H1 (cell line): Measurements from ENCODE around the gene METTL8. TPM values are rescaled to one million over a fixed set of nuclear protein-coding genes. Genes with fewer than 3 reads are reported as not detected.
"Not testable (repeated sequence)": the region's sequence is repeated elsewhere in the genome, so short reads cannot be mapped to it uniquely, and the experiment has no call there.

Experiments
- CTCF ChIA-PET: fragments of 300-600 bp; sonication (Branson Sonifier 250); formaldehyde crosslinking; loops from one replicate; lab custom pipeline; 2021; ENCODE audit not compliant: partially characterized antibody; lab: Charles Lee
- POLR2A ChIA-PET: fragments of 300-600 bp; sonication (Branson Sonifier 250); formaldehyde crosslinking; loops from one replicate; lab custom pipeline; 2021; ENCODE audit warnings: inconsistent platforms; ENCODE audit not compliant: partially characterized antibody; lab: Charles Lee
- DNase-seq, 2 experiments: peaks; one replicate each; pipeline versions ENCODE4 v3.0.0 to v3.0.0-alpha.2; 2010 to 2022; ENCODE audit warnings: low spot score in 2 of 2, low read depth in 1 of 2, mixed read lengths in 1 of 2
- FAIRE-seq: peaks from 2 replicates; lab custom pipeline; 2011; peaks lifted over from hg19 to GRCh38; lab: Jason Lieb, UNC
- H2AFZ ChIP-seq: 2 replicates; pipeline ENCODE4 v1.8.1; 2012; ENCODE audit warnings: low read length, inconsistent platforms
- H2AK5ac ChIP-seq: 2 replicates; pipeline ENCODE4 v1.6.1; 2013; ENCODE audit warnings: low read depth, low read length
- H2BK120ac ChIP-seq: replicated peaks from 2 replicates; pipeline ENCODE3; 2013; ENCODE audit warnings: low read depth, low read length, inconsistent platforms
- H2BK12ac ChIP-seq: 2 replicates; pipeline ENCODE4 v1.6.1; 2013; ENCODE audit warnings: low read depth, low read length
- H2BK15ac ChIP-seq: 2 replicates; pipeline ENCODE4 v1.6.1; 2013; ENCODE audit warnings: low read length
- H2BK20ac ChIP-seq: 2 replicates; pipeline ENCODE4 v1.6.1; 2013; ENCODE audit warnings: low read length
- H2BK5ac ChIP-seq: 2 replicates; pipeline ENCODE4 v1.6.1; 2013; ENCODE audit warnings: low read depth, low read length
- H3K14ac ChIP-seq: 2 replicates; pipeline ENCODE4 v1.6.1; 2013; ENCODE audit warnings: inconsistent platforms; ENCODE audit not compliant: insufficient read length
- H3K18ac ChIP-seq: 2 replicates; pipeline ENCODE4 v1.6.1; 2013; ENCODE audit warnings: low read length; ENCODE audit errors: extremely low read depth
- H3K23ac ChIP-seq: 2 replicates; pipeline ENCODE4 v1.6.1; 2013; ENCODE audit warnings: inconsistent platforms; ENCODE audit not compliant: insufficient read length
- H3K23me2 ChIP-seq: 2 replicates; pipeline ENCODE4 v1.6.1; 2013; ENCODE audit warnings: low read depth, low read length
- H3K27ac ChIP-seq: 2 replicates; pipeline ENCODE4 v1.6.1; 2011; ENCODE audit warnings: low read depth, low read length, inconsistent platforms
- H3K27me3 ChIP-seq, 4 experiments: replicated peaks in 1 of 4; 1 replicate in 1 of 4; 2 replicates in 3 of 4; pipeline versions ENCODE4 v1.6.1 to v1.8.1; 2011 to 2013; ENCODE audit warnings: low read length in 3 of 4, mild to moderate bottlenecking in 3 of 4, inconsistent platforms in 2 of 4, mixed read lengths in 2 of 4, moderate library complexity in 1 of 4; ENCODE audit not compliant: control insufficient read depth in 3 of 4, insufficient read depth in 3 of 4; ENCODE audit errors: extremely low read depth in 1 of 4
- H3K36me3 ChIP-seq, 4 experiments: 2 replicates each; pipeline versions ENCODE4 v1.6.1 to v1.8.1; 2011 to 2013; ENCODE audit warnings: mild to moderate bottlenecking in 4 of 4, low read length in 3 of 4, moderate library complexity in 2 of 4, control low read depth in 1 of 4, inconsistent platforms in 1 of 4; ENCODE audit not compliant: insufficient read depth in 4 of 4, control insufficient read depth in 2 of 4
- H3K4ac ChIP-seq: replicated peaks from 2 replicates; pipeline ENCODE3; 2013; ENCODE audit warnings: low read length, low read depth, mixed read lengths, inconsistent platforms; ENCODE audit not compliant: insufficient read length
- H3K4me1 ChIP-seq, 4 experiments: replicated peaks in 1 of 4; 1 replicate in 1 of 4; 2 replicates in 3 of 4; pipeline versions ENCODE4 v1.6.1 to v1.8.1; 2011 to 2013; ENCODE audit warnings: low read length in 3 of 4, inconsistent platforms in 2 of 4, mixed read lengths in 1 of 4; ENCODE audit not compliant: insufficient read depth in 4 of 4, control insufficient read depth in 3 of 4
- H3K4me2 ChIP-seq, 2 experiments: 2 replicates each; pipeline versions ENCODE4 v1.6.1 to v1.8.1; 2011 to 2013; ENCODE audit warnings: low read depth in 2 of 2, low read length in 2 of 2, control low read depth in 1 of 2, inconsistent platforms in 1 of 2, mild to moderate bottlenecking in 1 of 2; ENCODE audit not compliant: insufficient read depth in 1 of 2
- H3K4me3 ChIP-seq, 4 experiments: fragments of 200-600, 300-600 bp in 1 of 4; sonication (generic), shearing (Covaris generic), sonication (Bioruptor Twin) in 1 of 4; 2 replicates each; pipeline versions ENCODE4 v1.5.1 to v1.8.1; 2011 to 2016; ENCODE audit warnings: low read length in 4 of 4, low read depth in 3 of 4, control low read depth in 2 of 4, inconsistent platforms in 2 of 4, mild to moderate bottlenecking in 2 of 4, mixed read lengths in 1 of 4, moderate library complexity in 1 of 4; ENCODE audit not compliant: insufficient read depth in 2 of 4; ENCODE audit errors: extremely low read depth in 1 of 4
- H3K56ac ChIP-seq: replicated peaks from 2 replicates; pipeline ENCODE3; 2013; ENCODE audit warnings: low read depth, mild to moderate bottlenecking, mixed read lengths, low read length, inconsistent platforms; ENCODE audit not compliant: insufficient read length
- H3K79me1 ChIP-seq: 2 replicates; pipeline ENCODE4 v1.6.1; 2013; ENCODE audit warnings: low read depth, low read length, control low read depth
- H3K79me2 ChIP-seq, 2 experiments: 2 replicates each; pipeline versions ENCODE4 v1.6.1 to v1.8.1; 2012 to 2013; ENCODE audit warnings: low read length in 2 of 2, mild to moderate bottlenecking in 2 of 2, inconsistent platforms in 1 of 2; ENCODE audit not compliant: insufficient read depth in 2 of 2, control insufficient read depth in 1 of 2
- H3K9ac ChIP-seq, 4 experiments: replicated peaks in 1 of 4; 1 replicate in 1 of 4; 2 replicates in 3 of 4; pipeline versions ENCODE4 v1.6.1 to v1.8.1; 2011 to 2013; ENCODE audit warnings: low read depth in 3 of 4, low read length in 3 of 4, control low read depth in 2 of 4, mild to moderate bottlenecking in 2 of 4, moderate library complexity in 2 of 4, inconsistent platforms in 1 of 4; ENCODE audit errors: extremely low read depth in 1 of 4
- H3K9me3 ChIP-seq, 2 experiments: 2 replicates each; pipeline versions ENCODE4 v1.6.1 to v1.8.1; 2012 to 2013; ENCODE audit warnings: mild to moderate bottlenecking in 2 of 2, moderate library complexity in 2 of 2, control low read depth in 1 of 2, inconsistent platforms in 1 of 2, low read depth in 1 of 2, low read length in 1 of 2, mixed read lengths in 1 of 2; ENCODE audit not compliant: insufficient read depth in 2 of 2
- H4K20me1 ChIP-seq, 2 experiments: replicated peaks in 1 of 2; 2 replicates each; pipeline versions ENCODE3 to v1.8.1; 2011 to 2013; ENCODE audit warnings: inconsistent platforms in 2 of 2, low read length in 2 of 2, mild to moderate bottlenecking in 1 of 2; ENCODE audit not compliant: insufficient read depth in 2 of 2, control insufficient read depth in 1 of 2
- H4K5ac ChIP-seq: 2 replicates; pipeline ENCODE4 v1.6.1; 2013; ENCODE audit warnings: low read length, low read depth, mixed read lengths, inconsistent platforms; ENCODE audit not compliant: insufficient read length
- H4K8ac ChIP-seq: 2 replicates; pipeline ENCODE4 v1.8.0; 2013; ENCODE audit warnings: mild to moderate bottlenecking, moderate library complexity, low read length, inconsistent platforms; ENCODE audit not compliant: insufficient read depth; ENCODE audit errors: extremely low read depth
- H4K91ac ChIP-seq: replicated peaks from 2 replicates; pipeline ENCODE3; 2013; ENCODE audit warnings: low read length, mixed read lengths, inconsistent platforms; ENCODE audit not compliant: insufficient read length
- WGBS, 2 experiments: shearing (Covaris generic) in 1 of 2; methylation state at CpG; one replicate each; pipeline versions ENCODE4 v1.1.6 to v1.1.7; 2013 to 2015; ENCODE audit warnings: low lambda C conversion rate in 2 of 2, mixed read lengths in 2 of 2, inconsistent platforms in 1 of 2, low coverage in 1 of 2, missing lambda C conversion rate in 1 of 2; ENCODE audit not compliant: insufficient replicate concordance in 2 of 2, insufficient coverage in 1 of 2, insufficient read length in 1 of 2; ENCODE audit errors: extremely low coverage in 1 of 2, missing lambda C conversion rate in 1 of 2; 5-methylcytosine and 5-hydroxymethylcytosine counted together
- polyA plus RNA-seq, 7 experiments: library from polyadenylated mRNA; depleted of rRNA in 3 of 7; stranded (reverse) in 5 of 7; unstranded in 2 of 7; fragments of >200 nt in 5 of 7; fragments of 200-250 nt in 2 of 7; gene quantifications; 1 replicate in 5 of 7; 2 replicates in 1 of 7; 4 replicates in 1 of 7; pipeline versions ENCODE4 v1.2.1 to v1.2.3, GENCODE V29; 2011 to 2013; ENCODE audit warnings: missing spikeins in 2 of 7, mixed read lengths in 2 of 7
- total RNA-seq: library from RNA; stranded (reverse); fragmentation: NEBNext Ultra II Directional; extraction: Animal tissue kit (Norgen Biotek cat#: 25700); gene quantifications from 2 replicates; pipeline ENCODE4 v1.2.1, GENCODE V29; 2021

The METTL8 gene
- total and polyA plus RNA-seq, 2 of the 8 experiments (the other 6 are each of a cell fraction or from before 2014, with no cell fraction given): 17.6 to 79.7 TPM

- H4K8ac ChIP-seq, H2AFZ ChIP-seq, DNase-seq, H3K4me2 ChIP-seq, H2BK5ac ChIP-seq, H4K91ac ChIP-seq, H4K5ac ChIP-seq, H3K4ac ChIP-seq, H3K79me2 ChIP-seq, H3K4me3 ChIP-seq, H4K20me1 ChIP-seq, FAIRE-seq, POLR2A ChIA-PET, H2BK12ac ChIP-seq, H3K27me3 ChIP-seq, H3K23ac ChIP-seq, H3K79me1 ChIP-seq, H3K23me2 ChIP-seq, H3K27ac ChIP-seq, H2AK5ac ChIP-seq, H2BK15ac ChIP-seq, CTCF ChIA-PET, H3K56ac ChIP-seq, H2BK120ac ChIP-seq, H3K18ac ChIP-seq, H2BK20ac ChIP-seq, H3K9ac ChIP-seq, H3K14ac ChIP-seq: not testable (repeated sequence)
- H3K4me1 ChIP-seq: peaks cover 10 to 20% (median 18%) of the 10 kb centered on the region in 4 experiments; a peak in 6 of 7 replicates
- peaks cover 0 to 19% (median 0%) of the 10 kb centered on the region in 4 experiments; a peak in 3 of 8 replicates for H3K36me3 ChIP-seq
- 88% methylated on average over 3 of the region's 3 CpGs; no CpG with 5 or more reads in 1 of the 2 experiments for WGBS, 2 experiments
- H3K9me3 ChIP-seq: peaks cover 22 to 30% of the 10 kb centered on the region in 2 experiments
These were observed 121.6 kb downstream of the METTL8 start for GRCh38 chr2:171312182-171312581.

- H3K4me3 ChIP-seq, H2BK5ac ChIP-seq, H3K27me3 ChIP-seq, CTCF ChIA-PET, H2BK12ac ChIP-seq, DNase-seq, H3K14ac ChIP-seq, H4K20me1 ChIP-seq, H3K4ac ChIP-seq, H2AFZ ChIP-seq, H2AK5ac ChIP-seq, H4K8ac ChIP-seq, H3K56ac ChIP-seq, H3K4me2 ChIP-seq, H3K23me2 ChIP-seq, FAIRE-seq, H4K91ac ChIP-seq, H2BK20ac ChIP-seq, H3K9ac ChIP-seq, H3K79me1 ChIP-seq, H4K5ac ChIP-seq, POLR2A ChIA-PET, H3K23ac ChIP-seq, H3K18ac ChIP-seq, H3K27ac ChIP-seq, H3K79me2 ChIP-seq, H2BK120ac ChIP-seq, H2BK15ac ChIP-seq: not testable (repeated sequence)
- Histone ChIP-seq H3K36me3 (peaks cover 0 to 19% (median 0%) of the 10 kb centered on the region in 4 experiments; a peak in 3 of 8 replicates), H3K4me1 (peaks cover 4 to 14% (median 13%) of the 10 kb centered on the region in 4 experiments; a peak in 6 of 7 replicates), H3K9me3 (peaks cover 22 to 30% of the 10 kb centered on the region in 2 experiments)
- WGBS, 2 experiments: 100% methylated on average over 1 of the region's 1 CpG; no CpG with 5 or more reads in 1 of the 2 experiments
These were observed 122.2 kb downstream of the METTL8 start for GRCh38 chr2:171311589-171311988.
